NB4 (cell line): ENCODE data around the gene TEX14.

ENCODE experiments used
- DNase-seq: peaks from one replicate; pipeline ENCODE4 v3.0.0; 2010; ENCODE audit warnings: low read depth
- H3K4me3 ChIP-seq: one replicate; pipeline ENCODE4 v1.5.1; 2011; ENCODE audit warnings: mild to moderate bottlenecking, low read depth, low read length, moderate library complexity
- MYC ChIP-seq: IDR thresholded peaks from 2 replicates; pipeline ENCODE4 v1.6.1; 2011; ENCODE audit warnings: low read depth, low read length
- POLR2A ChIP-seq: IDR thresholded peaks from 2 replicates; pipeline ENCODE4 v1.6.1; 2011; ENCODE audit warnings: mild to moderate bottlenecking; ENCODE audit not compliant: insufficient read length; ENCODE audit errors: extremely low read depth
- TF ChIP-seq, protein P1 (sequence below): IDR thresholded peaks from 2 replicates; pipeline ENCODE4 v1.6.1; 2011; ENCODE audit warnings: low read depth, low read length
- TF ChIP-seq, protein P2 (sequence below): IDR thresholded peaks from one replicate; pipeline ENCODE4 v1.5.1; 2012; ENCODE audit warnings: low read depth, low read length

The TEX14 gene

GRCh38 chr17:58703137-58703915 is 11.5 kb upstream of the TEX14 start:
- DNase-seq, result no peak
- TF ChIP-seq, protein P1, sequence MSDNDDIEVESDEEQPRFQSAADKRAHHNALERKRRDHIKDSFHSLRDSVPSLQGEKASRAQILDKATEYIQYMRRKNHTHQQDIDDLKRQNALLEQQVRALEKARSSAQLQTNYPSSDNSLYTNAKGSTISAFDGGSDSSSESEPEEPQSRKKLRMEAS, result no peak
- TF ChIP-seq MYC, result no peak
- TF ChIP-seq POLR2A, result no peak
- TF ChIP-seq, protein P2, sequence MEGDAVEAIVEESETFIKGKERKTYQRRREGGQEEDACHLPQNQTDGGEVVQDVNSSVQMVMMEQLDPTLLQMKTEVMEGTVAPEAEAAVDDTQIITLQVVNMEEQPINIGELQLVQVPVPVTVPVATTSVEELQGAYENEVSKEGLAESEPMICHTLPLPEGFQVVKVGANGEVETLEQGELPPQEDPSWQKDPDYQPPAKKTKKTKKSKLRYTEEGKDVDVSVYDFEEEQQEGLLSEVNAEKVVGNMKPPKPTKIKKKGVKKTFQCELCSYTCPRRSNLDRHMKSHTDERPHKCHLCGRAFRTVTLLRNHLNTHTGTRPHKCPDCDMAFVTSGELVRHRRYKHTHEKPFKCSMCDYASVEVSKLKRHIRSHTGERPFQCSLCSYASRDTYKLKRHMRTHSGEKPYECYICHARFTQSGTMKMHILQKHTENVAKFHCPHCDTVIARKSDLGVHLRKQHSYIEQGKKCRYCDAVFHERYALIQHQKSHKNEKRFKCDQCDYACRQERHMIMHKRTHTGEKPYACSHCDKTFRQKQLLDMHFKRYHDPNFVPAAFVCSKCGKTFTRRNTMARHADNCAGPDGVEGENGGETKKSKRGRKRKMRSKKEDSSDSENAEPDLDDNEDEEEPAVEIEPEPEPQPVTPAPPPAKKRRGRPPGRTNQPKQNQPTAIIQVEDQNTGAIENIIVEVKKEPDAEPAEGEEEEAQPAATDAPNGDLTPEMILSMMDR, result no peak
- H3K4me3 ChIP-seq, result no peak overlapping the region

DNA sequence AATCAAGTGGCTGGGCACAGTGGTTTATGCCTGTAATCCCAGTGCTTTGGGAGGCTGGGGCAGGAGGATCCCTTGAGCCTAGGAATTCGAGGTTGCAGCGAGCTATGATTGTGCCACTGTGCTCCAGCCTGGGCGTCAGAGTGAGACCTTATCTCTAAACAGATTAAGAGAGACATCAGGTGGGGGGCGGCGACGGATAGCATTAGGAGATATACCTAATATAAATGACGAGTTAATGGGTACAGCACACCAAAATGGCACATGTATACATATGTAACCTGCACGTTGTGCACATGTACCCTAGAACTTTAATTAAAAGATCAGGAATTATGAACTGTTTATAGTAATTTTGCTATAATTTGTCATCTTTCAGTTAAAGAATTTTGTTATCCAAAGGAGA is 10.9 kb upstream of the TEX14 start:
- DNase-seq, result no peak
- no peak overlapping the region for H3K4me3 ChIP-seq
- no peak for TF ChIP-seq MYC
- TF ChIP-seq POLR2A, result no peak
- TF ChIP-seq, protein P1, result no peak
- TF ChIP-seq, protein P2, result no peak

GRCh38 chr17:58702045-58702476 is 10.2 kb upstream of the TEX14 start:
- DNase-seq, result no peak
- H3K4me3 ChIP-seq, result no peak overlapping the region
- TF ChIP-seq MYC (no peak), POLR2A (no peak)
- TF ChIP-seq, protein P2, result no peak
- TF ChIP-seq, protein P1, result no peak

DNA sequence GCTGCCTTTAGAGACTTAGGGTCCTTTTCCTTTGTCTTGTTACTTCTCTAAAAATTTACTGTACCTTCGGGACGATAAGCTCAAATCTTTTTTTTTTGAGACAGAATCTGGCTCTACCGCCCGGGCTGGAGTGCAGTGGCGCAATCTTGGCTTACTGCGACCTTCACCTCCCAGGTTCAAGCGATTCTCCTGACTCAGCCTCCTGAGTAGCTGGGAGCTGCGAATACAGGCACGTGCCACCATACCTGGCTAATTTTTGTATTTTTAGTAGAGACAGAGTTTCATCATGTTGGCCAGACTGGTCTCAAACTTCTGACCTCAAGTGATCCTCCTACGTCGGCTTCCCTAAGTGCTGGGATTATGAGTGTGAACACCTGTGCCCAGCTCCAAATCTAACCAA is 7.9 kb upstream of the TEX14 start:
- TF ChIP-seq, protein P2, result no peak
- TF ChIP-seq, protein P1, result no peak
- DNase-seq, result no peak
- no peak overlapping the region for H3K4me3 ChIP-seq

- DNase-seq, result no peak
- H3K4me3 ChIP-seq, result peak overlapping the region; percentile 88
- TF ChIP-seq, protein P2, result no peak
- TF ChIP-seq, protein P1, result no peak
- TF ChIP-seq MYC (no peak), POLR2A (no peak)
These were observed 3.0 kb upstream of the TEX14 start for GRCh38 chr17:58694826-58695225.
